ENCODE results near the gene TBC1D22A.

The TBC1D22A gene

DNA sequence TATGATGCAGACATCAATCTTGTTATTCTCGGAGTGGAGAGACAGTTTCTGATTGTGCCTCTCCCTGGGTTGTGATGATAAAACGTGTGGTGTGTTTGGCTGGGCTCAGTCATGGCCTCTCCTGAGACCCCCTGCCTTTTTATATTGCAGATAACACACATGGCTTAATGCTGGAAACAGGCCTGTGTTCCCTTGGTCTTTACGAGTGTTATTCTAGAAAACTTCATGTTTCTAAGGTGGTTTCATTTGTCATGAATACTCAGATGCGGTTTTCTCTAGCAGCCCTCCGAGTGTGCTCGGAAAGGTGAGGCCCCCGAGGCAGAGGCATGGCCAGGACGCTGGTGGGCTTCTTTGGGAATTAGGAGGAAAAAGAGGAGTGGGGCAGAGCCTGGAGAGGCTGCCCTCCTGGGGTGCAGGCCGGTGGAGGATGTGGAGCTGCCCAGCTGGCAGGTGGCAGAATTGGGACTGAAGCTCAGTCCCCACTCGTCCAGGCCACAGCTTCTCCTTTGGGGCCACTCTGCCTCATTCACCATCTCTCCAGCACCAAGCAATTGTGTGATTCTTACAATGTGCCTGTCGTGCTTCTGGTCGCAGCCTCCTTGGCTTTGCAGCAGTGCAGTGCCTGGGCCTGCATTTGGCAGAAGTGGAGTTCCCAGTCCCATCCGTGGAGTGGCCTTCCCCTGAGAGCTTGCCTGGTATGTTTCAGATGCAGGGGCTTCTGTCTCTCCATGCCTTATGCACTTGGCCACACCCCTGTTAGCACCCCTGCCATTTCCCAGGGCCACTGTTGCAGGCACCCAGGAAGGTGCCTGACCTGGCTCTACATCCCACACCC lies 309.6 kb downstream of the TBC1D22A start:
- TF ChIP-seq, protein P1, sequence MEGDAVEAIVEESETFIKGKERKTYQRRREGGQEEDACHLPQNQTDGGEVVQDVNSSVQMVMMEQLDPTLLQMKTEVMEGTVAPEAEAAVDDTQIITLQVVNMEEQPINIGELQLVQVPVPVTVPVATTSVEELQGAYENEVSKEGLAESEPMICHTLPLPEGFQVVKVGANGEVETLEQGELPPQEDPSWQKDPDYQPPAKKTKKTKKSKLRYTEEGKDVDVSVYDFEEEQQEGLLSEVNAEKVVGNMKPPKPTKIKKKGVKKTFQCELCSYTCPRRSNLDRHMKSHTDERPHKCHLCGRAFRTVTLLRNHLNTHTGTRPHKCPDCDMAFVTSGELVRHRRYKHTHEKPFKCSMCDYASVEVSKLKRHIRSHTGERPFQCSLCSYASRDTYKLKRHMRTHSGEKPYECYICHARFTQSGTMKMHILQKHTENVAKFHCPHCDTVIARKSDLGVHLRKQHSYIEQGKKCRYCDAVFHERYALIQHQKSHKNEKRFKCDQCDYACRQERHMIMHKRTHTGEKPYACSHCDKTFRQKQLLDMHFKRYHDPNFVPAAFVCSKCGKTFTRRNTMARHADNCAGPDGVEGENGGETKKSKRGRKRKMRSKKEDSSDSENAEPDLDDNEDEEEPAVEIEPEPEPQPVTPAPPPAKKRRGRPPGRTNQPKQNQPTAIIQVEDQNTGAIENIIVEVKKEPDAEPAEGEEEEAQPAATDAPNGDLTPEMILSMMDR (IDR thresholded peaks at IDR 0.05; ENCODE audit: poor library complexity, severe bottlenecking): no peak
- no peak overlapping the region for H3K27ac ChIP-seq (ENCODE audit: poor library complexity, severe bottlenecking)

DNA sequence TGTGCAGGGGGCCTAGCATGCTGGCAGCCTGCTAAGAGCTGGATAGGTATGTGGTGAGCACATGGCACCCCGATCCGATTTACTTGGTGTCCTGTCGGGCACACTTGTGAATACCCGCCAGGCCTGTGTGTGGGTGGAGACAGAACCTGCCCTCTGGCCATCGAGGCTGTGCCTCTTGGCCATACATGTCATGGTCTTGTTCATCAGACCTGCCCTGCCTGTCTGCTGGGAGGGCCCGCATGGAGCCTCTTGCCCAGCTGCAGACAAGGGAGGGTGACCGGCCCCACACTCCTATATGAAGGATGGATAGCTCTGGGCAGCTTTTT lies 310.2 kb downstream of the TBC1D22A start:
- no peak for DNase-seq (ENCODE audit: low spot score)
- Histone ChIP-seq H3K27me3 (ENCODE audit: insufficient read depth, poor library complexity, severe bottlenecking) (no peaks in the 10 kb centered on the region), H3K36me3 (ENCODE audit: low read depth) (no peaks in the 10 kb centered on the region), H3K4me1 (ENCODE audit: insufficient read depth, poor library complexity, severe bottlenecking) (no peaks in the 10 kb centered on the region), H3K27ac (ENCODE audit: poor library complexity, severe bottlenecking) (no peak overlapping the region), H3K4me3 (ENCODE audit: severe bottlenecking) (no peak overlapping the region), H3K9me3 (ENCODE audit: severe bottlenecking) (peaks cover 2% of the 10 kb centered on the region)
- no peak for ATAC-seq (ENCODE audit: low read depth)
- TF ChIP-seq, protein P1 (IDR thresholded peaks at IDR 0.05; ENCODE audit: poor library complexity, severe bottlenecking): no peak

More for the DNA sequence above, 309.6 kb downstream of the TBC1D22A start:
- no peaks in the 10 kb centered on the region for H3K27me3 ChIP-seq (ENCODE audit: insufficient read depth, poor library complexity, severe bottlenecking)
- H3K4me1 ChIP-seq (ENCODE audit: insufficient read depth, poor library complexity, severe bottlenecking): no peaks in the 10 kb centered on the region
- H3K4me3 ChIP-seq (ENCODE audit: severe bottlenecking): no peak overlapping the region
- peaks cover 2% of the 10 kb centered on the region for H3K9me3 ChIP-seq (ENCODE audit: severe bottlenecking)
- H3K36me3 ChIP-seq (ENCODE audit: low read depth): no peaks in the 10 kb centered on the region
- DNase-seq (ENCODE audit: low spot score) (no peak), ATAC-seq (ENCODE audit: low read depth) (no peak)

DNA sequence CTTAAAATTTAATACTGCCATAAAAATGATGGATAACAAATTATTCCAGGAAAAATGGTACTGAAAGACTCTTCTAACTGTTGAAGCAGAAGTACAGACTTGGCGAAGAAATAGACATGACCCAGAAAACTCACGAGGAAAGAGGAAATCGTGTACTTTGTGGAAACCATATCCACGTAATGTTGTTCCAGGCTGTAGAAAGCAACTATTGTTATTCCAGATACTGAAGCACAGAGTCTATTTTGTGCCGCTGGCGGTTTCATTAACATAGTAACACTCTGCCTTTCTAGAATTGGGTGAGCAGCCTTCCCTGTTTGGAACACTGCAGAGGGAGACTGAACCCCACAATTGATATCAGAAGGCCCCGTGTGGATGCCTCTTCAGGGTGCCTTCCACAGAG lies 310.6 kb downstream of the TBC1D22A start:
- Histone ChIP-seq H3K9me3 (ENCODE audit: severe bottlenecking) (peaks cover 2% of the 10 kb centered on the region), H3K27me3 (ENCODE audit: insufficient read depth, poor library complexity, severe bottlenecking) (no peaks in the 10 kb centered on the region), H3K4me1 (ENCODE audit: insufficient read depth, poor library complexity, severe bottlenecking) (no peaks in the 10 kb centered on the region), H3K4me3 (ENCODE audit: severe bottlenecking) (no peak overlapping the region), H3K27ac (ENCODE audit: poor library complexity, severe bottlenecking) (no peak overlapping the region), H3K36me3 (ENCODE audit: low read depth) (no peaks in the 10 kb centered on the region)
- DNase-seq (ENCODE audit: low spot score) (no peak), ATAC-seq (ENCODE audit: low read depth) (no peak)
- TF ChIP-seq, protein P1 (IDR thresholded peaks at IDR 0.05; ENCODE audit: poor library complexity, severe bottlenecking): no peak

DNA sequence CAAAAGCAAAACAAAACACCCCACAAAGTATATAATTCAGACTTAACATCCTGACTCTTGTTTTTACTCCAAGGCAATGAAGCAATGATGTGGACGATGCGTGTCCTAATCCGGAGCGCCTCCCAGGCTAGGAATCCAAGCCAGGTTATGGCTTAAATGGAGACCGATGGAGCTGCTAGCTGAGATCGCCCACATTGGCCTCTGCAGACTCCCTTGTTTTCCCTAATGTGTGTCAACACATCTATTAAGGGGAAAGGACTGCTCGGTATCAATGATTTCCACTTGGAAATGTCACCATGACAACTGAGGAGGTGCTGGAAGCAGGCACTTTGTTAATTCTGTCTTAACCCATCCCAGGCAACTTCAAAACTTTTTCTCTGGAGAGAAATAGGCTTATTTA lies 311.7 kb downstream of the TBC1D22A start:
- TF ChIP-seq, protein P1 (IDR thresholded peaks at IDR 0.05; ENCODE audit: poor library complexity, severe bottlenecking): no peak
- Histone ChIP-seq H3K4me3 (ENCODE audit: severe bottlenecking) (no peak overlapping the region), H3K27ac (ENCODE audit: poor library complexity, severe bottlenecking) (no peak overlapping the region), H3K27me3 (ENCODE audit: insufficient read depth, poor library complexity, severe bottlenecking) (no peaks in the 10 kb centered on the region), H3K36me3 (ENCODE audit: low read depth) (no peaks in the 10 kb centered on the region), H3K4me1 (ENCODE audit: insufficient read depth, poor library complexity, severe bottlenecking) (no peaks in the 10 kb centered on the region), H3K9me3 (ENCODE audit: severe bottlenecking) (peaks cover 2% of the 10 kb centered on the region)
- ATAC-seq (ENCODE audit: low read depth) (no peak), DNase-seq (ENCODE audit: low spot score) (no peak)

DNA sequence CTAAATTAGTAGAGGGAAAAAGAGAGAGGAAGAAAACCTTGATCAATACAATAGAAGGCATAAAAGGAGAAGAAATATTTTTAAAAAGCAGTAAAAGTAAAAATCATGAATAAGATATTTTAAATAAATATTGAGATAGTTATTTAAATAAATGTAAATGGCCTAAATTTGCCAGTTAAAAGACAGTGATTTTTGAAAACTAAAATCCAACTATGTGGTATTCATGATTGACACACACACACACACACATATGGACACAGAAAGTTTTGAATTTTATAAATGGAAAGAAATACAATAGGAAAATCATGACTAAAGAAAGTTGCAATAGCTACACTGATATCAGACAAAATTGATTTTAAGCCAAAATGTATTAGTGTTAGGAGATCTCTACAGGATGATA lies 313.1 kb downstream of the TBC1D22A start:
- Histone ChIP-seq H3K36me3 (ENCODE audit: low read depth) (no peaks in the 10 kb centered on the region), H3K4me1 (ENCODE audit: insufficient read depth, poor library complexity, severe bottlenecking) (no peaks in the 10 kb centered on the region), H3K4me3 (ENCODE audit: severe bottlenecking) (no peak overlapping the region), H3K27ac (ENCODE audit: poor library complexity, severe bottlenecking) (no peak overlapping the region), H3K9me3 (ENCODE audit: severe bottlenecking) (peaks cover 6% of the 10 kb centered on the region), H3K27me3 (ENCODE audit: insufficient read depth, poor library complexity, severe bottlenecking) (no peaks in the 10 kb centered on the region)
- TF ChIP-seq, protein P1 (IDR thresholded peaks at IDR 0.05; ENCODE audit: poor library complexity, severe bottlenecking): no peak
- DNase-seq (ENCODE audit: low spot score) (no peak), ATAC-seq (ENCODE audit: low read depth) (no peak)

All from RWPE2 (cell line).